ENCODE results near the gene BRD1. TPM values are rescaled to one million over a fixed set of nuclear protein-coding genes. Genes with fewer than 3 reads are reported as not detected.

BRD1 gene
- 31.3 TPM for total RNA-seq (2021; ENCODE audit: unreplicated experiment)
- polyA plus RNA-seq (2012): 18.2 and 18.6 TPM in 2 replicates
- Bru-seq, nascent RNA: percentile 78 among the genes with signal in this experiment
- BruChase-seq, experiment 1, labeled RNA remaining after a 6-hour chase: percentile 77 among the genes with signal in this experiment
- percentile 83 among the genes with signal in this experiment for BruChase-seq, experiment 2, labeled RNA remaining after a 2-hour chase
- long read RNA-seq, full-length matches to known transcripts: 6 of 55 reads
- long read RNA-seq, partial matches to known transcripts: 21 of 55 reads
- long read RNA-seq, other reads (novel, unspliced or antisense): 28 of 55 reads

- peak within 1 kb of the TSS; percentile 90 for H3K9ac ChIP-seq (ENCODE audit: low read length)
- no peaks in the 10 kb centered on the region for H4K20me1 ChIP-seq (ENCODE audit: insufficient read depth)
- H3K36me3 ChIP-seq (ENCODE audit: control insufficient read depth in 1 of 2, insufficient read depth in 2 of 2, low read length in 2 of 2): peaks cover 8 to 11% of the 10 kb centered on the region in 2 experiments; a peak in 3 of 4 replicates
- ChIA-PET POLR2A (no interaction called here), RAD21 (ENCODE audit: low non-redundant PET in 1 of 2, low total read pairs in 2 of 2, uncharacterized antibody in 2 of 2, unreplicated experiment in 2 of 2) (no interaction called here), CTCF (no interaction called here)
- intact Hi-C loops (cut with micrococcal nuclease): no loop called here
- H3K9me2 ChIP-seq (ENCODE audit: insufficient read depth): no peaks in the 10 kb centered on the region
- peak; percentile 87 for TF ChIP-seq YY1 (IDR thresholded peaks at IDR 0.05; ENCODE audit: extremely low read depth, insufficient replicate concordance, low read depth, low read length)
- TF ChIP-seq, protein P1, sequence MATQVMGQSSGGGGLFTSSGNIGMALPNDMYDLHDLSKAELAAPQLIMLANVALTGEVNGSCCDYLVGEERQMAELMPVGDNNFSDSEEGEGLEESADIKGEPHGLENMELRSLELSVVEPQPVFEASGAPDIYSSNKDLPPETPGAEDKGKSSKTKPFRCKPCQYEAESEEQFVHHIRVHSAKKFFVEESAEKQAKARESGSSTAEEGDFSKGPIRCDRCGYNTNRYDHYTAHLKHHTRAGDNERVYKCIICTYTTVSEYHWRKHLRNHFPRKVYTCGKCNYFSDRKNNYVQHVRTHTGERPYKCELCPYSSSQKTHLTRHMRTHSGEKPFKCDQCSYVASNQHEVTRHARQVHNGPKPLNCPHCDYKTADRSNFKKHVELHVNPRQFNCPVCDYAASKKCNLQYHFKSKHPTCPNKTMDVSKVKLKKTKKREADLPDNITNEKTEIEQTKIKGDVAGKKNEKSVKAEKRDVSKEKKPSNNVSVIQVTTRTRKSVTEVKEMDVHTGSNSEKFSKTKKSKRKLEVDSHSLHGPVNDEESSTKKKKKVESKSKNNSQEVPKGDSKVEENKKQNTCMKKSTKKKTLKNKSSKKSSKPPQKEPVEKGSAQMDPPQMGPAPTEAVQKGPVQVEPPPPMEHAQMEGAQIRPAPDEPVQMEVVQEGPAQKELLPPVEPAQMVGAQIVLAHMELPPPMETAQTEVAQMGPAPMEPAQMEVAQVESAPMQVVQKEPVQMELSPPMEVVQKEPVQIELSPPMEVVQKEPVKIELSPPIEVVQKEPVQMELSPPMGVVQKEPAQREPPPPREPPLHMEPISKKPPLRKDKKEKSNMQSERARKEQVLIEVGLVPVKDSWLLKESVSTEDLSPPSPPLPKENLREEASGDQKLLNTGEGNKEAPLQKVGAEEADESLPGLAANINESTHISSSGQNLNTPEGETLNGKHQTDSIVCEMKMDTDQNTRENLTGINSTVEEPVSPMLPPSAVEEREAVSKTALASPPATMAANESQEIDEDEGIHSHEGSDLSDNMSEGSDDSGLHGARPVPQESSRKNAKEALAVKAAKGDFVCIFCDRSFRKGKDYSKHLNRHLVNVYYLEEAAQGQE (IDR thresholded peaks at IDR 0.05; ENCODE audit: low read depth): no peak
- peak; percentile 53 for TF ChIP-seq POLR2A (IDR thresholded peaks at IDR 0.05; ENCODE audit: borderline replicate concordance, extremely low read depth, insufficient read depth, insufficient read length)
- TF ChIP-seq ZNF274 (IDR thresholded peaks at IDR 0.05; ENCODE audit: low read depth, low read length): no peak
- TF ChIP-seq POLR2AphosphoS5 (IDR thresholded peaks at IDR 0.05; ENCODE audit: low read depth, low read length): peak; percentile 54
- TF ChIP-seq, protein P2, sequence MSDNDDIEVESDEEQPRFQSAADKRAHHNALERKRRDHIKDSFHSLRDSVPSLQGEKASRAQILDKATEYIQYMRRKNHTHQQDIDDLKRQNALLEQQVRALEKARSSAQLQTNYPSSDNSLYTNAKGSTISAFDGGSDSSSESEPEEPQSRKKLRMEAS (IDR thresholded peaks at IDR 0.05): 0 out of 2 replicates have a peak, but pooled peaks have one; percentile 29
- DNase-seq (ENCODE audit: low read depth, low spot score) (no peak), ATAC-seq (peak; percentile 85)
- H2AFZ ChIP-seq (ENCODE audit: low read depth, low read length, poor library complexity, severe bottlenecking): no peak within 1 kb of the TSS
- H3K4me3 ChIP-seq (replicated peaks in 1 of 2; ENCODE audit: low read depth in 1 of 2, low read length in 2 of 2): peak within 1 kb of the TSS; percentile 76 to 88
- no peaks in the 10 kb centered on the region for H3K9me3 ChIP-seq (ENCODE audit: control insufficient read depth in 1 of 2, insufficient read depth in 1 of 2, low read depth in 1 of 2, low read length in 2 of 2)
- peaks cover 8 to 20% of the 10 kb centered on the region in 2 experiments for H3K4me1 ChIP-seq (ENCODE audit: control insufficient read depth in 1 of 2, insufficient read depth in 2 of 2, low read length in 2 of 2)
- peak within 1 kb of the TSS; percentile 99 for H3K4me2 ChIP-seq (ENCODE audit: low read length)
- H3K79me2 ChIP-seq (ENCODE audit: insufficient read depth, low read length): peaks cover 41% of the 10 kb centered on the region
- H3K27me3 ChIP-seq (ENCODE audit: insufficient read depth, low read length): no peaks in the 10 kb centered on the region
- BruUV-seq (replicated peaks): no TSS peak
- peak within 1 kb of the TSS; percentile 72 for H3K27ac ChIP-seq (ENCODE audit: low read depth, low read length)
Observed at GRCh38 chr22:49827853-49828598, at the start of gene BRD1. BRD1 (minus strand) TSS chr22:49827873; CDS start chr22:49824317, 3,556 bp downstream.
